Measurements from ENCODE around the gene ZNF689. TPM values are rescaled to one million over a fixed set of nuclear protein-coding genes. Genes with fewer than 3 reads are reported as not detected.

ZNF689 gene
- total RNA-seq, result 1 to 10 TPM; 5.2 to 6.6 TPM
- long read RNA-seq, partial matches to known transcripts, result 0 of 6 reads
- long read RNA-seq, other reads (novel, unspliced or antisense), result 2 of 6 reads

- ATAC-seq, result peak; percentile 99
- intact Hi-C loops (cut with DNase I), result loop anchor here in 1 of 2 donors (10.0 kb wide), 1 partner anchor 155 kb away; no protein-coding TSS in a partner anchor
- DNase-seq, result peak; percentile 93
Measured at GRCh38 chr16:30609926-30610839, at the start of gene ZNF689. ZNF689 (minus strand) TSS chr16:30610389; CDS start chr16:30610041, 348 bp downstream.

GRCh38 chr16:30658731-30659506 lies 48.7 kb upstream of the ZNF689 start:
- ATAC-seq (peak; percentile 21 to 31), DNase-seq (peak; percentile 86)
- intact Hi-C loops (cut with DNase I), result loop anchor here in 1 of 2 donors (10.0 kb wide), 1 partner anchor 564 kb away; the partner anchor contains the start of genes TBX6 and YPEL3

- DNase-seq (peak; percentile 100), ATAC-seq (peak; percentile 88 to 90)
- intact Hi-C loops (cut with DNase I), result loop anchor here in 1 of 2 donors (10.0 kb wide), 1 partner anchor 563 kb away; the partner anchor contains the start of genes TBX6 and YPEL3
Measured at GRCh38 chr16:30657866-30658730, 47.9 kb upstream of the ZNF689 start, which contains the start of gene FBRS. FBRS (plus strand) TSS chr16:30658431; CDS start chr16:30659519, 1,088 bp downstream.

GRCh38 chr16:30656974-30657865 lies 47.0 kb upstream of the ZNF689 start:
- DNase-seq, result no peak
- intact Hi-C loops (cut with DNase I), result loop anchor here in 1 of 2 donors (10.0 kb wide), 1 partner anchor 562 kb away; the partner anchor contains the start of genes TBX6 and YPEL3
- no peak for ATAC-seq

GRCh38 chr16:30656388-30656787 lies 46.2 kb upstream of the ZNF689 start:
- DNase-seq (no peak), ATAC-seq (no peak)
- intact Hi-C loops (cut with DNase I), result loop anchor here in 1 of 2 donors (10.0 kb wide), 1 partner anchor 562 kb away; the partner anchor contains the start of genes TBX6 and YPEL3

- no peak for DNase-seq
- no peak for ATAC-seq
- intact Hi-C loops (cut with DNase I), result loop anchor here in 1 of 2 donors (10.0 kb wide), 1 partner anchor 561 kb away; the partner anchor contains the start of genes TBX6 and YPEL3
Measured at GRCh38 chr16:30655815-30656347, 45.7 kb upstream of the ZNF689 start.

- no peak for ATAC-seq
- intact Hi-C loops (cut with DNase I), result loop anchor here in 1 of 2 donors (10.0 kb wide), 1 partner anchor 560 kb away; the partner anchor contains the start of genes TBX6 and YPEL3
- no peak for DNase-seq
Measured at GRCh38 chr16:30654856-30655255, 44.7 kb upstream of the ZNF689 start.

- intact Hi-C loops (cut with DNase I), result loop anchor here in 1 of 2 donors (10.0 kb wide), 1 partner anchor 558 kb away; the partner anchor contains the start of genes TBX6 and YPEL3
- DNase-seq, result no peak
- ATAC-seq, result no peak
Measured at GRCh38 chr16:30652718-30653117, 42.5 kb upstream of the ZNF689 start.

GRCh38 chr16:30652005-30652296 lies 41.8 kb upstream of the ZNF689 start:
- DNase-seq (no peak), ATAC-seq (no peak)
- intact Hi-C loops (cut with DNase I), result loop anchor here in 1 of 2 donors (10.0 kb wide), 1 partner anchor 557 kb away; the partner anchor contains the start of genes TBX6 and YPEL3

GRCh38 chr16:30651124-30652004 lies 41.2 kb upstream of the ZNF689 start:
- peak; percentile 71 to 80 for ATAC-seq
- intact Hi-C loops (cut with DNase I), result loop anchor here in 1 of 2 donors (10.0 kb wide), 1 partner anchor 557 kb away; the partner anchor contains the start of genes TBX6 and YPEL3
- DNase-seq, result peak; percentile 76

- intact Hi-C loops (cut with DNase I), result loop anchor here in 1 of 2 donors (10.0 kb wide), 1 partner anchor 556 kb away; the partner anchor contains the start of genes TBX6 and YPEL3
- ATAC-seq (peak; percentile 93 to 94), DNase-seq (peak; percentile 100)
Measured at GRCh38 chr16:30650369-30651123, 40.4 kb upstream of the ZNF689 start, which contains the start of gene PRR14. PRR14 (plus strand) TSS chr16:30650960; CDS start chr16:30651646, 686 bp downstream.

- intact Hi-C loops (cut with DNase I), result loop anchor here in 1 of 2 donors (10.0 kb wide), 1 partner anchor 555 kb away; the partner anchor contains the start of genes TBX6 and YPEL3
- DNase-seq, result peak; percentile 52
- ATAC-seq, result no peak
Measured at GRCh38 chr16:30649725-30650368, 39.7 kb upstream of the ZNF689 start.

- intact Hi-C loops (cut with DNase I), result no loop called here
- ATAC-seq, result no peak
Measured at GRCh38 chr16:30647274-30647571, 37.0 kb upstream of the ZNF689 start.

GRCh38 chr16:30645727-30646126 lies 35.5 kb upstream of the ZNF689 start:
- no peak for ATAC-seq
- DNase-seq, result no peak
- intact Hi-C loops (cut with DNase I), result no loop called here

More at GRCh38 chr16:30647274-30647571, 37.0 kb upstream of the ZNF689 start:
- no peak for DNase-seq
